NB4 (cell line): ENCODE results near the gene MIA2.
"Not testable (repeated sequence)": the region's sequence is repeated elsewhere in the genome, so short reads cannot be mapped to it uniquely, and the experiment has no call there.

Source experiments
- DNase-seq: peaks from one replicate; pipeline ENCODE4 v3.0.0; 2010; ENCODE audit warnings: low read depth
- H3K4me3 ChIP-seq: one replicate; pipeline ENCODE4 v1.5.1; 2011; ENCODE audit warnings: mild to moderate bottlenecking, low read depth, low read length, moderate library complexity
- CTCF ChIP-seq: IDR thresholded peaks from one replicate; pipeline ENCODE4 v1.5.1; 2012; ENCODE audit warnings: low read depth, low read length
- MAX ChIP-seq: IDR thresholded peaks from 2 replicates; pipeline ENCODE4 v1.6.1; 2011; ENCODE audit warnings: low read depth, low read length
- MYC ChIP-seq: IDR thresholded peaks from 2 replicates; pipeline ENCODE4 v1.6.1; 2011; ENCODE audit warnings: low read depth, low read length
- POLR2A ChIP-seq: IDR thresholded peaks from 2 replicates; pipeline ENCODE4 v1.6.1; 2011; ENCODE audit warnings: mild to moderate bottlenecking; ENCODE audit not compliant: insufficient read length; ENCODE audit errors: extremely low read depth

Gene MIA2

GRCh38 chr14:39276579-39277114 lies 42.9 kb downstream of the MIA2 start:
- H3K4me3 ChIP-seq = no peak overlapping the region
- TF ChIP-seq CTCF (no peak), MAX (no peak), POLR2A (no peak), MYC (no peak)
- no peak for DNase-seq

DNA sequence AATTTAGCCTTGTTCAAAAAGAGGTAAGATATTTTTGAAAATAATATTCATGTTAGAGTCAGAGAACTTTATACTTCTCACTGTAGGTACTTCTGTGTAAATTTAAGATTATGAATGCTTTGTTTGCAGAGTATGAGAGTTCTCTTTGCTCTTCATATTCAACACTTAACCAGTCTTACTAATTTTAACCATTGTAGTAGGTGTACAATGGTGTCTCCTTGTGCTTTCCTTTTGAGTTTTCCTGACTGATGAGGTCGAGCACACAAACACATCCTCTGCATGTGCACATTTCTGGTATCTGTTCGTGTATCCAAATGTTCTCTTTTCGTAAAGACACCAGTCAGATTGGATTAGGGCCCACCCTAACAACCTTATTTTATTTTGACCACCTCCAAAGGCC lies 45.8 kb downstream of the MIA2 start:
- DNase-seq = no peak
- no peak overlapping the region for H3K4me3 ChIP-seq
- TF ChIP-seq MYC (no peak), CTCF (no peak), POLR2A (no peak), MAX (no peak)

- not testable (repeated sequence) for DNase-seq, H3K4me3 ChIP-seq
Measured at GRCh38 chr14:39280678-39281077, 47.0 kb downstream of the MIA2 start.

- no peak overlapping the region for H3K4me3 ChIP-seq
- no peak for TF ChIP-seq MYC
- TF ChIP-seq MAX = no peak
- TF ChIP-seq POLR2A = no peak
- TF ChIP-seq CTCF = no peak
- DNase-seq = no peak
Measured at GRCh38 chr14:39289523-39289922, 55.8 kb downstream of the MIA2 start.

DNA sequence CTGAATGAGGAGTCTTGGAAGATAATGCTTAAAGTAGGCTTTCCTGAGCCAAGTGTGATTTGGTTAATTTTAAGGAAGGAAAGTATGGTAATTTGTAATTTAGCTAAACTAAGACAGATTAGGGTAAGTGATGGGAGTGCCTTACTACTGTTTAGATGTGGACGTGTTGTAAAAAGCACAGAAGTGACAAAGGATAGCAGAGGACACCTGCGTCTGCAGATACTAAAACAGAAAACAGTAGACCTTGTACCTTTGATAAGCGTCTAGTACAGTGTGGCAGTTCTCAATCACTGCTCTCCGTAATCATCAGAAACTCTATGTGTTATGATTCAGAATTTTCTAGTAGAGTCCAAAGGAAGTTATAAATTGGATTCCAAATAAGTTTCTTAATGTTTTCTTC lies 58.0 kb downstream of the MIA2 start:
- DNase-seq = no peak
- no peak overlapping the region for H3K4me3 ChIP-seq
- TF ChIP-seq MAX = no peak
- no peak for TF ChIP-seq MYC
- no peak for TF ChIP-seq POLR2A
- no peak for TF ChIP-seq CTCF

DNA sequence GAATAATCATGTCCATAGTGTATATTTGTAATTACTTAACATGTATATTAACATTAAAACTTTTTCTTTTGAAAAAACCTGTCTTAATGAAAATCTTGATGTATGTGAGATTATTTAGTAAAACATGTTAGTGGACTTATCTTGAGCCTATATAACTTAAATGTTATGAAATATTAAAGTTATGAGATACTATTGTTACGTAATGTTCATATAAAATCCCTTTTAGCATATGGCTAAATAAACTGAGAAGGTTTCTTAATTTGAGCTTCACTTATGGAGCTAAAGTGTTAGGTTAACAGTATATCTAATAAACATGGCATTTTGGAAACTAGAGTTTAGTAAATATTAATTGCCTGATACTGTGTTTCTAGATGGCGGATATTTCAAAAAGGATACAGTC lies 59.9 kb downstream of the MIA2 start:
- TF ChIP-seq MYC = no peak
- TF ChIP-seq POLR2A = no peak
- no peak for TF ChIP-seq MAX
- no peak for TF ChIP-seq CTCF
- no peak overlapping the region for H3K4me3 ChIP-seq
- DNase-seq = no peak

DNA sequence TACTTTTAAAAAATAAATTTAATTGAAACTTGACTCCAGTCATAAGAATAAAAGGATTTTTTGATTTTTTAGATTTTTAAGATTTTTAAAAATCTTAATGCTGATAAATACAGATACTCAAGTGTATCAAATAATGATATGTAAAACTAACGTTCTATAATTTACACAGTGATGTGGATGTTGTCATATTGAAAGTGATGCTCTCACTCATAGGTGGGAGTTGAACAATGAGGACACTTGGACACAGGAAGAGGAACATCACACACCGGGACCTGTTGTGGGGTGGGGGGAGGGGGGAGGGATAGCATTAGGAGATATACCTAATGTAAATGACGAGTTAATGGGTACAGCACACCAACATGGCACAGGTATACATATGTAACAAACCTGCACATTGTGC lies 66.7 kb downstream of the MIA2 start:
- DNase-seq = not testable (repeated sequence)

More for the DNA sequence above, 66.7 kb downstream of the MIA2 start:
- H3K4me3 ChIP-seq = not testable (repeated sequence)
